ENCODE measurements around the gene MOGAT1. TPM values are rescaled to one million over a fixed set of nuclear protein-coding genes. Genes with fewer than 3 reads are reported as not detected.
A peak's percentile ranks its signal among the peaks of the same experiment; 100 is the strongest.

MOGAT1 gene
- total and polyA plus RNA-seq, 2 of the 13 experiments (the other 11 are each of a cell fraction or from before 2014, with no cell fraction given), result 0.98 to 4.3 TPM

GRCh38 chr2:222733846-222734702, 62.6 kb downstream of the MOGAT1 start (continued):
- no peak; the same call in 1 of the 2 replicates for TF ChIP-seq CSRNP1 (CRISPR knock-in tag; IDR thresholded peaks at IDR 0.05)
- TF ChIP-seq, protein P1, sequence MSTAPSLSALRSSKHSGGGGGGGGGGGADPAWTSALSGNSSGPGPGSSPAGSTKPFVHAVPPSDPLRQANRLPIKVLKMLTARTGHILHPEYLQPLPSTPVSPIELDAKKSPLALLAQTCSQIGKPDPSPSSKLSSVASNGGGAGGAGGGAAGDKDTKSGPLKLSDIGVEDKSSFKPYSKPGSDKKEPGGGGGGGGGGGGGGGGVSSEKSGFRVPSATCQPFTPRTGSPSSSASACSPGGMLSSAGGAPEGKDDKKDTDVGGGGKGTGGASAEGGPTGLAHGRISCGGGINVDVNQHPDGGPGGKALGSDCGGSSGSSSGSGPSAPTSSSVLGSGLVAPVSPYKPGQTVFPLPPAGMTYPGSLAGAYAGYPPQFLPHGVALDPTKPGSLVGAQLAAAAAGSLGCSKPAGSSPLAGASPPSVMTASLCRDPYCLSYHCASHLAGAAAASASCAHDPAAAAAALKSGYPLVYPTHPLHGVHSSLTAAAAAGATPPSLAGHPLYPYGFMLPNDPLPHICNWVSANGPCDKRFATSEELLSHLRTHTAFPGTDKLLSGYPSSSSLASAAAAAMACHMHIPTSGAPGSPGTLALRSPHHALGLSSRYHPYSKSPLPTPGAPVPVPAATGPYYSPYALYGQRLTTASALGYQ (CRISPR knock-in tag; IDR thresholded peaks at IDR 0.05), result 0 out of 2 replicates have a peak, but pooled peaks have one; percentile 50
- no peak; the same call in 1 of the 2 replicates for TF ChIP-seq SMARCC2 (IDR thresholded peaks at IDR 0.05)
- TF ChIP-seq ZNF687 (CRISPR knock-in tag; IDR thresholded peaks at IDR 0.05), result peak; percentile 50; the same call in 1 of the 2 replicates
- no peak for TF ChIP-seq CREBL2 (CRISPR knock-in tag; IDR thresholded peaks at IDR 0.05; ENCODE audit: borderline replicate concordance)
- TF ChIP-seq ZNF747 (CRISPR knock-in tag; IDR thresholded peaks at IDR 0.05; ENCODE audit: borderline replicate concordance), result peak; percentile 20; the same call in 1 of the 2 replicates
- TF ChIP-seq ZBTB7B (CRISPR knock-in tag; IDR thresholded peaks at IDR 0.05), result peak; percentile 65; the same call in 1 of the 2 replicates
- TF ChIP-seq ZNF737 (CRISPR knock-in tag; IDR thresholded peaks at IDR 0.05; ENCODE audit: borderline replicate concordance), result no peak
- no peak for TF ChIP-seq TRAFD1 (CRISPR knock-in tag; IDR thresholded peaks at IDR 0.05; ENCODE audit: borderline replicate concordance)
- TF ChIP-seq, protein P2, sequence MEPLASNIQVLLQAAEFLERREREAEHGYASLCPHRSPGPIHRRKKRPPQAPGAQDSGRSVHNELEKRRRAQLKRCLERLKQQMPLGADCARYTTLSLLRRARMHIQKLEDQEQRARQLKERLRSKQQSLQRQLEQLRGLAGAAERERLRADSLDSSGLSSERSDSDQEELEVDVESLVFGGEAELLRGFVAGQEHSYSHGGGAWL (CRISPR knock-in tag; IDR thresholded peaks at IDR 0.05), result peak; percentile 50; the same call in 1 of the 2 replicates
- no peak for TF ChIP-seq ZNF790 (CRISPR knock-in tag; IDR thresholded peaks at IDR 0.05; ENCODE audit: borderline replicate concordance)
- TF ChIP-seq HOXA7 (CRISPR knock-in tag; IDR thresholded peaks at IDR 0.05), result no peak
- TF ChIP-seq ZFP62 (CRISPR knock-in tag; IDR thresholded peaks at IDR 0.05), result no peak
- no peak; the same call in 1 of the 2 replicates for TF ChIP-seq TBX2 (CRISPR knock-in tag; IDR thresholded peaks at IDR 0.05; ENCODE audit: borderline replicate concordance)
- TF ChIP-seq ZC3H13 (CRISPR knock-in tag; IDR thresholded peaks at IDR 0.05), result no peak

Data from HepG2 (cell line).